HG03520 (cell line): ENCODE results near the gene NRAS.
"Not testable (repeated sequence)": the region's sequence is repeated elsewhere in the genome, so short reads cannot be mapped to it uniquely, and the experiment has no call there.

Source experiments
- ATAC-seq: cut with Tn5 transposase; IDR thresholded peaks from one replicate; pipeline ENCODE4 v1.9.1; 2021; ENCODE audit warnings: mild to moderate bottlenecking, moderate library complexity; ENCODE audit not compliant: unreplicated experiment

NRAS gene

DNA sequence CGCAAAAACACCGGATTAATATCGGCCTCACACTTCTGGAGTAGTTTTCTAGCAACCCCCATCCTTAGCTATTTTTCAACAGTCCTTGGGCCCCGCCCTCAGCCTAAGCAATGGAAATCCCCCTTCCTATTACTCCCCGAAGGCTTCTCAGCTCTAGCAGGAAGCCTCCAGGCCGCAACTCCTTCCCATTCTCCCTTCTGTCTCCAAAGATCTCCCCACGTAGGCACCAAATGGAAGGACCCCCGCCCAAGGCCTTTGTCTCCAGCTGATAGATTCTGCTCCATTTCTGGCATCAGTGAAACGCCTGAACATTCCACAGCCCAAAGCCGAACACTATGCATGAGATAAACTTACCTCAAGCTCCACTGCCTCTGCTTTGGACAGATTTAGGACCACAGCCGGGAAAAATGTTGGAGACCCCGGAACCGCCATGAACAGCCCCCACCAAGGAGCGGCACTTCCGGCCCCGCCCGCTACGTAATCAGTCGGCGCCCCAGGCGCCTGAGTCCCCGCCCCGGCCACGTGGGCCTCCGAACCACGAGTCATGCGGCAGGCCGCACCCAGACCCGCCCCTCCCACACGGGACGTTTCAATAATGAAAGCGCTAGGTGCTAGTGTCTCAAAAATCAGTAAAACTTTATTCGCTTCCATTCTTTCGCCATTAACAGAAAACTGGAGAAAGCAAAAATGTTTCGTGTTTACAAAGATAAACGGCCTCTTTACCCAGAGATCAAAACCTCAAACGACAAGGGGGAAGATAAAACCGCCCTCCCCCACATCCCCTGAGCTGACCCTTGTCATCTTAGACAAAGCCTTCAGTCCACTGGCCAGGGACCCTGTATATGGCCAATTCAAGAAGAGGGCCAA lies at the start of gene NRAS:
Gene NRAS, minus strand, starts transcription at position 468 of the 867 bp plus-strand sequence. CDS start 611 bp downstream, outside the sequence.
- ATAC-seq = peak; percentile 93

DNA sequence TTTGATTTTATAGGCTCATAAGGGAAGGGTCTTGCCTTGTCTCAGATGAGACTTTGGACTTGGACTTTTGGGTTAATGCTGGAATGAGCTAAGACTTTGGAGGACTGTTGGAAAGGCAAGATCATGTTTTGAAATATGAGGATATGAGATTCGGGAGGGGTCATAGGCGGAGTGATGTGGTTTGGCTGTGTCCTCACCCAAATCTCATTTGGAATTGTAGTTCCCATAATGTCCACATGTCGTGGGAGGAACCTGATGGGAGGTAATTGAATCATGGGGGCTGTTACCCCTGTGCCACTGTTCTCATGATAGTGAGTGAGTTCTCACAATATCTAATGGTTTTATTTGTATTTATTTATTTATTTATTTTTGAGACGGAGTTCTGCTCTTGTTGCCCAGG lies 48.1 kb upstream of the NRAS start:
- ATAC-seq = no peak

DNA sequence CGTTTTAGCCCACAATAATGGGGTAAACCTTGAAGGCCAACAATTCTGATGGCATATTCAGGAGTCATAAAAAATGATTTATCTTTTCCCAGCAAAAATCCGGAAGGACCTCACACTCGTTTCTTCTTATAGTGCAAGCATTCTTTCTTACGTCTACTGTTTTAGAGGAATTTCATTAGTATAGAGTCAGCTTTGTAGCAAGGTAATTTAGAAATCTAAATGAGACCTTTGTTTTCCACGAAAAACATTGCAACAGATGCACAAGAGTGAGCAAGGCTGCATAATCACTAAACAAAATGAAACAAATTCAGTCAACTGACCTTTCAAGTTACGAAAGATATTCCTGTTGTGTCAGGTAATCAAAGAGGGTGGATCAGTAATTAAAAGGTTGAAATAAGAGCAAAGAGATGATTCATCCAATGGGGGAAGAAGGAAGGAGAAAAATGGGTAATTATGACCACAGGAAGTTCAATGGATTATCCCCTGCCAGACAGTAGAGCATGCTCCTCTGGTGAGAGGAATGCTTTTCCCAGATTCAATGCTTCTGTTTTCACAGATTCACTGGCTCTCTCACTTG lies 41.8 kb upstream of the NRAS start:
- no peak for ATAC-seq

DNA sequence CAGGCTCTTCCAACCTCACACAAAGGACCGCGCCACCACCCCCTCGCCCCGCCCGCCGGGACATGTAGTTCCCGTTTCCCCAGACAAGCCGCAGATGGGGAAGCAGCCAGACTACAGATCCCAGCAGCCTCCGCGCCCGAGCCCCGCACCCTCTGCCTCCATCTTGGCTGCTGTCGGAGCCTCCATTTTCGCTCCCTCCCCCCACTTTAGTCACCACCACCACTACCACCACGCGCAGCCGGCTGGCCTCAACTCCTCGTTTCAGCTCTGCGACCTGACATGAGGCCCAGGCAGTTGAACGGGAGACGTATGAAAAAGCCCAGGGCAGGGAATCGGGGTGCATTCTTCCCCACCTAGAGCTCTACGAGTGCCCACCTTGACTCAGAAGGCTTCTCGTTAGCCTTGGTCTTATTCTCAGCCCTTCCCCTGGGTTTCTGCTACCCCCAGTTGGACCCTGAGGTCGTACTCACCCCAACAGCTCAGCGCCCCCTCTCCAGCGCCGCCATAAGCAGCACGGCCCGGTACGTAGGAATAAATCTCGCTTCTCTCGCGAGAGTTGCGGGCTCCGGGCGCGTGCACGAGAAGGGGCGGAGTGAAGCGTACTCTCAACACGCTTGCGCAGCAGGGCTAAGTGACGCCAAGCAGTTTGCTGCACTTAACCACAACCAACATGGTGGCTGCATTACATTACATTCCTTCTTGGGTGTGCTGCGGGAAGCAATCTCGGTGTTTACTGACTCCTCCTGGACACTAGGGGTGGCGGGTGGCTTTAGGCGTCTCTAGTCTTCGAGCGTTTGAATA lies 41.1 kb upstream of the NRAS start, which contains the start of gene CSDE1:
Gene CSDE1, minus strand, starts transcription at position 530 of the 801 bp plus-strand sequence. CDS start 18,094 bp downstream, outside the sequence.
- peak; percentile 72 for ATAC-seq

DNA sequence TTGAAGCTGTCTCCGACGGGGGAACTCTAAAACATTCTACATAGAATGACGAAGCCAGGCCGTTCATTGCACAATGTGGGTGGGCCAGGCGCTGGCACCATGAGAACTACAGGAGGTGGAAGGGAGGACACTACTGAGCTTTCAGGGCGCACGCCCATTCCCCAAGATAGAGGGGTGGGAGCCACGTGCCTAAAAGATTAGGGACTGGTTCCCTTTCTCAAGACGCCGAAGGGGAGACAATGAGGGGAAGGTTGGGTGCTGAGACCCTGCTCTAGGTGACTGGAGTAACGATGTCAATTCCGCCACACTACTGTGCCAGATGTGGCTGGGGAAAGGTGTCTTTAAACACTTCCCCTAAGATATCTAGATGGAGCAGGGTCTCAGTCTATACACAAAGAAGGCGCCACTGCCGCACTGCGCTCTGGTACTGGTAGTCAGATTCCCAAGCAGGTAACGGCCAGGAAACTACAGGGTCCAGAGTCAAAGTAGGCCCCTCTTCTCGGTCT lies 40.4 kb upstream of the NRAS start:
- ATAC-seq = no peak

DNA sequence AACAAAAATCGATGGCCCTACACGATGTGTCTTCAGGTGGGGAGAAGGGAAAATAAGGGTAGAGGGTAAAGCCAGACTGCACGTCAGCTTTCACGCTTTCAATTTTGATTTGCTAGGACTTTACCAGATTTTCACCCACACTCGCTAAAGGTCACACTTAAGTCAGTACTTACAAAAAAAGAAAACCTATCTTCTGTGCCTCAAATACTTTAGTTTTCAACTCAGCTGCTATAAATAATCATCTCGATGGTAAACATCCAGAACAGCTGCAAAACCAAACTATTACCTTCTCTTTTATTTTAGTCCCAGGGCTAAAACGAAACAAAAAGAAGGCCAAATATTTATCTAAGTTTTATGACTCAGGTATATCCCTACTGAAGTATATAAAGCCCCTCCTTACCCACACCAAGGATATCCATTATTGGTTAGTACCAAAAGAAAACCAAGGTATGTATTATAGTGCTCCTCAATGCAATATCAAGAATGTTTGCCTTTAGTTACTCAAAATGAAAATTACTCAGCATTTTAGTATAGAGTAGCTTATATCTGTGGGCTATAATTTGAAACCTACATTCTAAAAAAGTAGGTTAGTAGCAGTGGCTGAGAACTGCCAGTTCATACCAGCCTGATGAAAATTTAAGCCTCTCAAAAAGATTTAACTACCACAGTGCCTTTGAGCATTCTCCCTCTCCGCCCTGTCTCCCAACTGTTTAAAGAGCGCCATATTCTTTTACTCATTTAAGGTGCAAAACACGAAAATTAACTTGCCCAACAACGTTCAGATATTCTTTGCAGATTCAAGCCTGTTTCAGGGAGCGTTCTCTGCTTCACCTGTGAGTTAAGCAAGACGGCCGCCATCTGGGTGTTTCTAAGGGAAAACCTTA lies 39.7 kb upstream of the NRAS start:
- peak; percentile 35 for ATAC-seq

- no peak for ATAC-seq
These were observed 38.7 kb upstream of the NRAS start for GRCh38 chr1:114755006-114755931.

- not testable (repeated sequence) for ATAC-seq
These were observed 37.1 kb upstream of the NRAS start for GRCh38 chr1:114753702-114754101.

DNA sequence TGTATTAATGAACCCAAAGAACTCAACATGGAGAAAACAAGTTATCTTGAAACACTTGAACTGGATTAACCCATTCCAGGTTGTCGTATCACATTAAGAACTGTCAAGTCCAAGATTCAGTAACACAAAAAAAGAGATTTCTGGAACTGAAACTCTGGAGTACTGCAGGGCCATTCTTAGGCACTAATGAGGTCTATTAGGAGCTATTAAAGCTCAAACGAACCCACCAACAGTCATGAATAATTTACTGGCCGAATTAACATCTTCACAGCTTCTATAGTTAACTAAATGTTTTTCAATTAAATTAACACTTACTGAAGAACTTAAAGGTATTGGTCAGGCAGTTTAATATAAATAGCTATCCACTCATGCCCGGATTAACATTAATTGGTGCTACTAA lies 36.6 kb upstream of the NRAS start:
- ATAC-seq = no peak

- no peak for ATAC-seq
These were observed 34.2 kb upstream of the NRAS start for GRCh38 chr1:114750780-114751179.

DNA sequence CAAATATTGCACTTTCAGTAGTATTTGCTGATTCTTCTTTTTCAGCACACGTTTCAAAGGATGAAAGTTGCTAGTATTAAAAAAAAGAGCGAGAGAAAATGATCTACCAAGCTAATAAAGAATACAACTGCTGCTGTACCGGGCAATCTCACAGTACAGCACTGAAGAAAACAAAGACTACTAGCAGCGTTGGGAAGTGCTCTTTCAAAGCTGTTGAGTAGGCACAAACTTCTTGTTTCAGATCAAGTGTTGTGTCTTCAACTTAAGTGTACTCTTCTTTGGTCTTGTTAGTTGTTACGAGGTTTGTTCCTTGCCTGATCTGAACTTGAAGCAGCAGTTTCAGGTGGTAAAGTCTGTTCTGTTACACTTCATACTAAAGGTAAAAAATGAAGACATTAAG lies 33.3 kb upstream of the NRAS start:
- no peak for ATAC-seq

DNA sequence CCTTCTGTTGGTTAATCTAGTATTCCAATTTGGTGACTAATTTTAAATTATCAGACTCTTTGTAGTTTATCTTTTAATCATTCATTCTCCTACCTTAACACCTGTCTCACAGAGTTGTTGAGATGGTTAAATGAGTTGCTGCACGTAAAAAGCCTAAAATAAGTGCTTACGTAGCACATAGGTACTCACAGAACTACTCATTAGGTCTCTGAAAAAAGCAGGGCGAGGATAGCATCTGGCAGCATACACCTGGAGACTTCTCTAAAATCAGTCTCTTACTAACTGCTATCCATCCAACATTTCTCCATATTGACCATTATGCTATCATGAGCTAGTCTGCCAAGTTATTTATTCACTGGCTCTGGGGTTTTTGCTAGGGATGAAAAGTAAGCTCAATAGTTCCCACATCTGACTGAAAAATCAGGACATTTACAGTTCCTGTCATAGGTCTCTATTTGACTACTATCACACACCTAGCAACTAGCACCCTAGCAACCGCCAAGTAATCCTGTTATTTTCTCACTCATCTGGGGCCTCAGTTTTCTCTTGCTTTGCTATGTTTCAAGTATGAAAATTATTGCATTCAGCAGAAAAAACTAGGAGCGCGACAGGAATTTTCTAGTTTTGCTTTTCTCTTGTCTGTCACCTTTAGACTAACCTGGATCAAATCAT lies 30.0 kb upstream of the NRAS start:
- no peak for ATAC-seq

- ATAC-seq = no peak
These were observed 28.7 kb upstream of the NRAS start for GRCh38 chr1:114745291-114745690.

DNA sequence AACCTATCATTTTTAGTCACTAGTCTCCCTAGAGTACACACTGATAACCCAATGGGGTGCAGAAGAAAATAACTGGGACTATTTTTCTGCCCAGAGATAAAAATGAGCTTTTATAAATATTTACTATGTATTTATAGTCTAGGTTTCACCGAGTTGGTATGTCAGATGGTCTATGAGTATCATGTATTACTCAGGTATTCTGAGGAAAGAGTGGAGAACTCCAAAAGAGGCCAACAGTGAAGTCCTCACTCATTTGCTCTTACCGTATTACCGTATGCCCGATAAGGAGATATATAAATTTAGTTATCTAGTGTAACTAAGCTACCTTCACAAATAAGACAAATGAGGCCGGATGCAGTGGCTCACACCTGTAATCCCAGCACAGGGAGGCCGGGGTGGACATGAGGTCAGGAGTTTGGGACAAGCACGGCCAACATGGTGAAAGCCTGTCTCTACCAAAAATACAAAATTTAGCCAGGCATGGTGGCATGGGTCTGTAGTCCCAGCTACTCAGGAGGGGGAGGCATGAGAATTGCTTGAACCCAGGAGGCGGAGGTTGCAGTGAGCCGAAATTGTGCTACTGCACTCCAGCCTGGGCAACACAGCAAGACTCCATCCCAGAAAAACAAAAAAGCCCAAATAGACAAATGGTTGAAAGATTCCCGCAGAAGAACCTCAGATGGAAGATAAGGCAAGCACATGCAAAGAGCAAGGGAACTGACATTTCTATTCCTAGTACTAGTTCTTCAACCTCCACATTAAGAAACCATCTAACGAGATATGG lies 25.6 kb upstream of the NRAS start:
- no peak for ATAC-seq

- no peak for ATAC-seq
These were observed 23.8 kb upstream of the NRAS start for GRCh38 chr1:114740331-114740730.

- ATAC-seq = no peak
These were observed 20.8 kb upstream of the NRAS start for GRCh38 chr1:114737314-114737849.

- no peak for ATAC-seq
These were observed 18.9 kb upstream of the NRAS start for GRCh38 chr1:114735479-114735878.

GRCh38 chr1:114729782-114730181 lies 13.2 kb upstream of the NRAS start:
- no peak for ATAC-seq
